Upper lobe of left lung (tissue), 6 donors: ENCODE data around the gene USP36. TPM values are rescaled to one million over a fixed set of nuclear protein-coding genes. Genes with fewer than 3 reads are reported as not detected.
A peak's percentile ranks its signal among the peaks of the same experiment; 100 is the strongest.
"Not testable (repeated sequence)": the region's sequence is repeated elsewhere in the genome, so short reads cannot be mapped to it uniquely, and the experiment has no call there.

ENCODE experiments used
- ATAC-seq, 2 donors: fragments of 200-7000 bp; cut with Tn5 transposase; one replicate each; pipeline ENCODE4 v1.9.1; 2022; ENCODE audit warnings: mild to moderate bottlenecking in 2 of 2, moderate library complexity in 2 of 2; ENCODE audit not compliant: low FRiP score in 2 of 2
- DNase-seq, 2 donors: peaks; one replicate each; pipeline ENCODE4 v3.0.0-alpha.2; 2019 to 2020
- H3K27ac ChIP-seq, 4 donors: fragments of 200-600 bp; sonication (generic); one replicate each; pipeline ENCODE4 v1.5.1; 2016 to 2019
- H3K27me3 ChIP-seq, 4 donors: fragments of 200-600 bp; sonication (generic); one replicate each; pipeline ENCODE4 v1.5.1; 2017 to 2019
- H3K36me3 ChIP-seq, 4 donors: fragments of 200-600 bp; sonication (generic); one replicate each; pipeline ENCODE4 v1.5.1; 2016 to 2019
- H3K4me1 ChIP-seq, 4 donors: fragments of 200-600 bp; sonication (generic); one replicate each; pipeline ENCODE4 v1.5.1; 2018 to 2019
- H3K4me3 ChIP-seq, 4 donors: fragments of 200-600 bp; sonication (generic); one replicate each; pipeline ENCODE4 v1.5.1; 2017 to 2019; ENCODE audit warnings: mild to moderate bottlenecking in 2 of 4, moderate library complexity in 1 of 4
- H3K9me3 ChIP-seq, 4 donors: fragments of 200-600 bp; sonication (generic); one replicate each; pipeline ENCODE4 v1.5.1; 2018 to 2019
- EP300 ChIP-seq, 4 donors: sonication (generic); formaldehyde crosslinking; IDR thresholded peaks; one replicate each; pipeline ENCODE4 v1.5.1; 2017; ENCODE audit warnings: antibody characterized with exemption in 4 of 4, control low read depth in 2 of 4
- POLR2A ChIP-seq, 4 donors: fragments of 450-650 bp; IDR thresholded peaks; one replicate each; pipeline ENCODE4 v1.5.1; 2016 to 2017; ENCODE audit warnings: antibody characterized with exemption in 4 of 4, mild to moderate bottlenecking in 2 of 4
- POLR2AphosphoS5 ChIP-seq, 2 donors: sonication (generic); formaldehyde crosslinking; IDR thresholded peaks; one replicate each; pipeline ENCODE4 v1.5.1; 2017; ENCODE audit warnings: antibody characterized with exemption in 2 of 2
- WGBS, 2 donors: methylation state at CpG; one replicate each; pipeline ENCODE4 v1.1.5; 2017 to 2018; 5-methylcytosine and 5-hydroxymethylcytosine counted together
- total RNA-seq, 6 donors: library from RNA; depleted of rRNA in 4 of 6; stranded (reverse); fragments of >200 nt in 4 of 6; gene quantifications; one replicate each; pipeline versions ENCODE4 v1.1.0 to v1.2.1, GENCODE V29; 2016 to 2021
- TF ChIP-seq, protein P1 (sequence below), 6 experiments: fragments of 450-650 bp in 4 of 6; fragments of 200-600 bp in 2 of 6; sonication (generic) in 2 of 6; IDR thresholded peaks; one replicate each; pipeline ENCODE4 v1.5.1; 2016 to 2019; ENCODE audit warnings: antibody characterized with exemption in 6 of 6
- donor health status: DM: no; HTN: no; CAD: no; lungs with moderate emphysema.
- donor health status: DM: no; HTN: yes; CAD: no; lungs with severe emphysema.

Gene USP36
- 10 to 100 TPM; 31.1 to 76.5 (median 55.4) TPM for total RNA-seq

DNA sequence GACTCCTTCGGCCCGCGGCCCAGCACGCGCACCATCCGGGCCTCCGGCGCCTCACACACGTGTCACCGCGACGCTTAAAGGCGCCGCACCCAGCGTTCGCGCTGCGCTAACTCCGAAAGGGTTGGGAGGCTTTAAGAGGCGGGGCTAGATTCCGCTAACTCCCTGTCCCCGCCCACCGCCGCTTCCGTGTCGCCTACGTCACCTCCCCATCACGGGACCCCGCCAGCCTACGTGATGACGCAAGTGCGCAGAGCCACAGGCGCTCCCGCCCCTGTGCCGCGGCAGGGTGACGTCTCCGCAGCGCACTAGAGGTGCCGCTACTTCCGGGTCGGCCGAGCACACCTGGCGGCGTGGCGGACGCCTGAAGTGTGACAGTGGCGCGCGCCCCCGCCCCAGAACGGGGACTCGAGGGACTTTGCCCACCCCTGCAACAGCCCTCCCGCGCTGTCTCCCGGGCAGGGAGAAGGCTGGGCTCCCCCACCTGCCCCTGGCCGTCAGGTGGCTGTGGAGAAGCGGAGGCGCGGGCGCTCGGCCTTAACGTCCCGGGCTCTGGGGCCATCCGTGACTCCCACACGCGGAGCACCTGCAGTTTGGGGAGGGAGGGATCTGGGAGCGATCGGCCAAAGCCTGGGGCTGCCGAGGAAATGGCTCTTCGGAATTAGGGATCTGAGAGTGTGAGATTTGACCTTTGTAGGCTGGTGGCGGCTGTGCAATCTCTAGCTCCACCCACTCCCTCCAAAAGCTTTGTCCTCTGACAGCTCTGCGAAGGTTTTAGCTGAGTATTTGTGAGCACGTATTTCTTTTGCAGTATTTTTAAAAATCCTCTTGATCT is at the start of gene USP36:
Gene USP36, minus strand, starts transcription at position 35 of the 832 bp plus-strand sequence. CDS start 4,451 bp downstream, outside the sequence.
- ATAC-seq, result peak; percentile 98
- peak within 1 kb of the TSS; percentile 98 to 100 (median 99) for H3K27ac ChIP-seq
- peak; percentile 99 for DNase-seq
- H3K27me3 ChIP-seq, result no peaks in the 10 kb centered on the region
- peaks cover 20 to 34% (median 25%) of the 10 kb centered on the region in 4 donors for H3K4me1 ChIP-seq
- H3K4me3 ChIP-seq, result peak within 1 kb of the TSS; percentile 78 to 99 (median 94)
- peaks cover 11 to 24% (median 14%) of the 10 kb centered on the region in 4 donors for H3K36me3 ChIP-seq
- H3K9me3 ChIP-seq, result no peaks in the 10 kb centered on the region
- WGBS, 2 donors, result 0% methylated on average over 3 to 33 of the region's 74 CpGs
- TF ChIP-seq POLR2AphosphoS5 (IDR thresholded peaks at IDR 0.05) (peak; percentile 98 to 99), EP300 (IDR thresholded peaks at IDR 0.05) (peak in 3 of 4 donors; percentile 15 to 99 (median 87)), POLR2A (IDR thresholded peaks at IDR 0.05) (peak; percentile 85 to 99 (median 94))
- TF ChIP-seq, protein P1, sequence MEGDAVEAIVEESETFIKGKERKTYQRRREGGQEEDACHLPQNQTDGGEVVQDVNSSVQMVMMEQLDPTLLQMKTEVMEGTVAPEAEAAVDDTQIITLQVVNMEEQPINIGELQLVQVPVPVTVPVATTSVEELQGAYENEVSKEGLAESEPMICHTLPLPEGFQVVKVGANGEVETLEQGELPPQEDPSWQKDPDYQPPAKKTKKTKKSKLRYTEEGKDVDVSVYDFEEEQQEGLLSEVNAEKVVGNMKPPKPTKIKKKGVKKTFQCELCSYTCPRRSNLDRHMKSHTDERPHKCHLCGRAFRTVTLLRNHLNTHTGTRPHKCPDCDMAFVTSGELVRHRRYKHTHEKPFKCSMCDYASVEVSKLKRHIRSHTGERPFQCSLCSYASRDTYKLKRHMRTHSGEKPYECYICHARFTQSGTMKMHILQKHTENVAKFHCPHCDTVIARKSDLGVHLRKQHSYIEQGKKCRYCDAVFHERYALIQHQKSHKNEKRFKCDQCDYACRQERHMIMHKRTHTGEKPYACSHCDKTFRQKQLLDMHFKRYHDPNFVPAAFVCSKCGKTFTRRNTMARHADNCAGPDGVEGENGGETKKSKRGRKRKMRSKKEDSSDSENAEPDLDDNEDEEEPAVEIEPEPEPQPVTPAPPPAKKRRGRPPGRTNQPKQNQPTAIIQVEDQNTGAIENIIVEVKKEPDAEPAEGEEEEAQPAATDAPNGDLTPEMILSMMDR (IDR thresholded peaks at IDR 0.05), result peak in 4 of 6 experiments; percentile 40 to 66 (median 50)

- H3K27ac ChIP-seq, result peak overlapping the region; percentile 70 to 82 (median 80)
- not testable (repeated sequence) for H3K9me3 ChIP-seq, H3K4me3 ChIP-seq, H3K27me3 ChIP-seq, DNase-seq, ATAC-seq, H3K36me3 ChIP-seq
- WGBS, 2 donors, result 75 to 80% methylated on average over 11 of the region's 11 CpGs
- peaks cover 32 to 46% (median 41%) of the 10 kb centered on the region in 4 donors for H3K4me1 ChIP-seq
Measured at GRCh38 chr17:78890096-78890495, 49.5 kb upstream of the USP36 start.

GRCh38 chr17:78889531-78889930 is 48.9 kb upstream of the USP36 start:
- ATAC-seq (no peak), DNase-seq (peak in 1 of 2 donors; percentile 55)
- no peak overlapping the region for H3K4me3 ChIP-seq
- peak overlapping the region; percentile 70 to 82 (median 80) for H3K27ac ChIP-seq
- WGBS, 2 donors, result 68 to 86% methylated on average over 8 of the region's 8 CpGs
- TF ChIP-seq EP300 (IDR thresholded peaks at IDR 0.05) (no peak), POLR2A (IDR thresholded peaks at IDR 0.05) (no peak), POLR2AphosphoS5 (IDR thresholded peaks at IDR 0.05) (no peak)
- TF ChIP-seq, protein P1 (IDR thresholded peaks at IDR 0.05), result no peak
- peaks cover 38 to 47% (median 43%) of the 10 kb centered on the region in 4 donors for H3K4me1 ChIP-seq
- H3K27me3 ChIP-seq, result no peaks in the 10 kb centered on the region
- no peaks in the 10 kb centered on the region for H3K9me3 ChIP-seq
- no peaks in the 10 kb centered on the region for H3K36me3 ChIP-seq

- Histone ChIP-seq H3K4me1 (peaks cover 43 to 52% (median 48%) of the 10 kb centered on the region in 4 donors), H3K27me3 (no peaks in the 10 kb centered on the region), H3K4me3 (no peak overlapping the region), H3K27ac (peak overlapping the region; percentile 70 to 82 (median 80)), H3K36me3 (no peaks in the 10 kb centered on the region), H3K9me3 (no peaks in the 10 kb centered on the region)
- TF ChIP-seq, protein P1 (IDR thresholded peaks at IDR 0.05), result no peak
- TF ChIP-seq POLR2A (IDR thresholded peaks at IDR 0.05) (no peak), EP300 (IDR thresholded peaks at IDR 0.05) (no peak), POLR2AphosphoS5 (IDR thresholded peaks at IDR 0.05) (no peak)
- DNase-seq, result no peak
- ATAC-seq, result no peak
- 81 to 84% methylated on average over 10 of the region's 10 CpGs for WGBS, 2 donors
Measured at GRCh38 chr17:78888941-78889518, 48.4 kb upstream of the USP36 start.

GRCh38 chr17:78886954-78887353 is 46.3 kb upstream of the USP36 start:
- peaks cover 54 to 58% (median 55%) of the 10 kb centered on the region in 4 donors for H3K4me1 ChIP-seq

More at GRCh38 chr17:78886954-78887353, 46.3 kb upstream of the USP36 start:
- Histone ChIP-seq H3K9me3 (no peaks in the 10 kb centered on the region), H3K27me3 (no peaks in the 10 kb centered on the region), H3K27ac (no peak overlapping the region), H3K4me3 (no peak overlapping the region), H3K36me3 (no peaks in the 10 kb centered on the region)
- TF ChIP-seq POLR2AphosphoS5 (IDR thresholded peaks at IDR 0.05) (no peak), POLR2A (IDR thresholded peaks at IDR 0.05) (no peak), EP300 (IDR thresholded peaks at IDR 0.05) (no peak)
- TF ChIP-seq, protein P1 (IDR thresholded peaks at IDR 0.05), result no peak
- WGBS, 2 donors, result 94 to 96% methylated on average over 11 to 12 of the region's 12 CpGs
- ATAC-seq (no peak), DNase-seq (no peak)
